ENCODE measurements around the gene CTNNA2.

The CTNNA2 gene

DNA sequence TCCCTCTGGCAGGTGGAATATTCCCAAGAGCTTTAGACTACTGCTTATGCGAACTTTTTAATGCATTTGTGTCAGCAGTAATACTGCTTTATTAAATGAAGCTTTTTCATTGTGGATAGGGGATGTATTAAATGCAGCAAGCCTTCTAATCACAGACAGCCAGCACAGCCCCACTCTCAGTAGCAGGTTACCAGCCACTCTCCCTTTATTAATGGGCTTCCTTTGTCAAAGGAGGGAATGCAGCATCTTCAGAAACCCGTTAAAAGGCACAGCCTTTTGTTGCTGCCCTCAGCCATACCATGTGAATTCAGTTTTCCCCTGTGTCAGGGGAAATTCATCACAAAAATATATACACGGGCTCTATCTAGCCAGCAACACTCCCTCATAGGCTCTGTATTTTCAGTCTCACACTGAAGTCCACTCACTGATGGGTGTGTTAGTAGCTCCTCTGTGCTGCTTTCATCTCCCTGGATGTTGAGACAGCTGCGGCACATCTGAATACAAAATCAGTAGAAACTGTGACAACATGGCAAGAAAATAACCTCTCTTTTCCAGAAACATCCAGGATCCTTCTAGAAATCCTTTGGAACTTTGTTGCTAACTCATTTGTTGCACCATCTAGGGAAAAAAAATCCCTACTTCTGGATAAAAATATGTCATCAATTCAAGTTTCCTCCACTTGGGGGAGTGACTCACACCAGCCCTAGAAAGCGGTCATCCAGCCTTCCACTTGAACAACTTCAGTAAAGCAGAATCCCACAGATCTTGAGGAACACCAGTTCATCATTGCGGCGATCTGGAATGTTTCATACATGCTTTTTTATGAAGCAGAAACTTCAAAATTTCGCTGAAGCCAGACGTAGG is 743.3 kb downstream of the CTNNA2 start:
- no peak overlapping the region for H3K4me3 Mint-ChIP-seq
- no peak for DNase-seq
- H3K27ac Mint-ChIP-seq, result no peak overlapping the region
- no peaks in the 10 kb centered on the region for H3K36me3 Mint-ChIP-seq (ENCODE audit: low read depth)
- H3K4me1 Mint-ChIP-seq (ENCODE audit: low read depth), result no peaks in the 10 kb centered on the region
- no peaks in the 10 kb centered on the region for H3K27me3 Mint-ChIP-seq
- peaks cover 3% of the 10 kb centered on the region for H3K9me3 Mint-ChIP-seq

DNA sequence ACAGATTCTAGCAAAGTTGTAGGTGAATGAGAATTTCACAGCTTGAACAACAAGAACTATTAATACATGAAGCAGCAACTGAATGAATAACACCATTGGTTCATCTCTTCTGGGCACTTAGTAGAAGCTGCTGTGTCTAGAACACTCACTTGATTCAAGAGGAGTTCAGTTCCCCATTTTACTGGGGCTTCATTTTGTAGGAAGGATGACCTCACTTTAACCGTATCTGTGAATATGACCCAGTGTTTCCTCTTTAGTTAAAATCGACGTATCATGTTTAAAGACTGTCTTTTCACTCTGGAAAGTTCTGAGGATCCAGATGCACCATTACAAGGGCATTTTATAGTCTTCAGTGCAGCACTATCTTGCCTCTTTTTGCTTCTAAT is 743.9 kb downstream of the CTNNA2 start:
- H3K27ac Mint-ChIP-seq, result no peak overlapping the region
- peaks cover 5% of the 10 kb centered on the region for H3K9me3 Mint-ChIP-seq
- H3K4me3 Mint-ChIP-seq, result no peak overlapping the region
- no peak for DNase-seq
- H3K36me3 Mint-ChIP-seq (ENCODE audit: low read depth), result no peaks in the 10 kb centered on the region
- no peaks in the 10 kb centered on the region for H3K4me1 Mint-ChIP-seq (ENCODE audit: low read depth)
- no peaks in the 10 kb centered on the region for H3K27me3 Mint-ChIP-seq

DNA sequence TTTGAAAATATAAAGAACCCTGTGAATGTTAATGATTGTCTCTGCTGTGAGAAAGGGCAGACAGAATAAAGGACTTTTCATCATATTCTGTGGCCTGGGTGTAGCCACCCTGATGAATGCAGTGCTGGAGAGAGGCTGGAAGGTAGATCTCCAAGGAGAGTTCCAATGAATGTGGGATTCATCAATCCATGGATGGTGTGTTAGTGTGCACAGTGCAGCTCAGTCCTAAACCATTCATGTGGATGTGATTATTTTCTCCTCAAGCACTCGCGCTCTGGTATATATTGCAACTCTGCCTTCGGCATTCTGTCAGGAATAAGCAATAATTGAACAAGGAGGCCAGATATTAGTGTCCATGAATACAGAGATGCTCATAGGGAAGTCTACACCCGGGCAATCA is 744.6 kb downstream of the CTNNA2 start:
- Mint-ChIP-seq H3K9me3 (peaks cover 5% of the 10 kb centered on the region), H3K27me3 (no peaks in the 10 kb centered on the region), H3K27ac (no peak overlapping the region), H3K4me3 (no peak overlapping the region), H3K36me3 (ENCODE audit: low read depth) (no peaks in the 10 kb centered on the region), H3K4me1 (ENCODE audit: low read depth) (no peaks in the 10 kb centered on the region)
- DNase-seq, result no peak

DNA sequence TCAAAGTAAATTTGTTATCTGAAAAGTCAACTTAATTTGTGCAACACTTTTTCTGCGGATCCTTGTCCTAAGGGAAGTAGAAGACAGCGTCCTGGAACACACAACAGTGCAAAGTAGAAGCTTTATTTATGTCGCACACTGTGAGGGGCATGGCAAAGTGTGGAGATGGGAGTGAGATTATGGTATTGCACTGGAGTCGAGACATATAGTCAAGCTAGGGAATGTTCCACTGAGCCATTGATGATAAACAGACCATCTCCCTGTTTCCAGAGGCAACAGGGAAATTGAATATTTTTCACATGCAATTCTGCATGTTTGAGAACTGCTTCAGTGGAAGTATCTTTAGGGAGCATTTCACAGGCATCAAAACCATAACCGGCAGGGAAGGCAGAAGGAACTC is 745.5 kb downstream of the CTNNA2 start:
- Mint-ChIP-seq H3K36me3 (ENCODE audit: low read depth) (no peaks in the 10 kb centered on the region), H3K4me1 (ENCODE audit: low read depth) (no peaks in the 10 kb centered on the region), H3K27ac (no peak overlapping the region), H3K4me3 (no peak overlapping the region), H3K27me3 (no peaks in the 10 kb centered on the region), H3K9me3 (peaks cover 5% of the 10 kb centered on the region)
- DNase-seq, result no peak

DNA sequence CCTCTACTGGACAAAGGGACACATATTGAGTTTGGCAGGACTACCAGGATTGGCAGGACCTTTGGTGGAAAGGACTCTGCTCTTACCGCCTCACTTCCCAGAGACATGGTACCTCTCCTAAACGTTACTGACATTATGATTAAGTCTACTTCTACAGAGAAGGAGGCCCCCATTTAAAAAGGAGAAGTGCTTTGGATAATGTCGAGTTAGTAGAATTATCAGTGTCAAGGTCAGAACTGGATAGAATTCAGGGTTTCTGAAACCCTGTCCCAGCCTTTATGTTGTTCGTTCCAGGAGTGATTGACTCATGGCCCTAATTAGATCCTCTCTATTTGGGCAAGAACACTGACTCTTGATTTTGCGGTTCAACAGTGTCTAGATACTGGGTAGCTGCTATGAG is 745.9 kb downstream of the CTNNA2 start:
- Mint-ChIP-seq H3K9me3 (peaks cover 5% of the 10 kb centered on the region), H3K4me1 (ENCODE audit: low read depth) (no peaks in the 10 kb centered on the region), H3K36me3 (ENCODE audit: low read depth) (no peaks in the 10 kb centered on the region), H3K27ac (no peak overlapping the region), H3K27me3 (no peaks in the 10 kb centered on the region), H3K4me3 (no peak overlapping the region)
- no peak for DNase-seq

DNA sequence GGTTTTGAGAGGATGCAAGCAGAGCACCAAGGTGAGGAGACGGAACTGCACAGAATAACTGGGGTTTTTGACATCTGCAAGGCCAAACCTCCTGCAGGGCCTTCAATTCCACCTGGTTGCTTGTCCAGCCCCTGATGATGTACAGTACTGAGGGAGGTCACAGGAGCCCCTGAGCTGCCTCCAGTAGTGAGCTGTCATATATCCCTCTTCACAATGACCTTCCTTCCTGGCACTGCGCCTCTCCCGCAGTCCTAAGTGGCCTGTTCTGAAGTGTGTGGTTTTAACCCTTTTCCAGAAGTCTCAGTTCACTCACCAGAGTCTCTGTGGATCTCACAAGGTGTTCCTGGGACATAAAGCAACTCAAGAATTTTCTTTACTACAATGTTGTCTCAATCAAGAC is 746.4 kb downstream of the CTNNA2 start:
- peaks cover 5% of the 10 kb centered on the region for H3K9me3 Mint-ChIP-seq

DNA sequence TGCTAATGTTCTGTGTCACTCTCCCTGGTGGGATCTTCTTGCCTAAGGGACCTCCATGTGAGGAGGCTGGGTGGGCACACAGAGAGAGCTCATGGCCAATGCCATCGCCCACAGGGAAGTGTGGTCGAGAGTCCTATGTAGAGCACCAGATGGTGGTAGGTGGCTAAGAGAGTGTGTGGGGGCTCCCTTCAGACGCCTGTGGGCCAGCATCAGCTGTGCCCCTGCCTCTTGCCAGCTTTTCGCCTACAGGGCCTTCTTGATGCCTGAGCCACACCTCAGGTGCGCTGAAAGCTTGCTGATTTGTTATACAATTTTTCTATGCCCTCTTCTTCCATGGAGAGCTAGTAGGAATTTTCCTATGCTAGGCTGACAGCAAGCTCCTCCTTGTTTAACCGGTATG is 753.4 kb downstream of the CTNNA2 start:
- Mint-ChIP-seq H3K27ac (no peak overlapping the region), H3K27me3 (no peaks in the 10 kb centered on the region), H3K9me3 (peaks cover 8% of the 10 kb centered on the region), H3K4me1 (ENCODE audit: low read depth) (no peaks in the 10 kb centered on the region), H3K4me3 (no peak overlapping the region), H3K36me3 (ENCODE audit: low read depth) (no peaks in the 10 kb centered on the region)
- no peak for DNase-seq

More for the DNA sequence above, 746.4 kb downstream of the CTNNA2 start:
- no peak overlapping the region for H3K4me3 Mint-ChIP-seq
- H3K36me3 Mint-ChIP-seq (ENCODE audit: low read depth), result no peaks in the 10 kb centered on the region
- no peak overlapping the region for H3K27ac Mint-ChIP-seq
- no peaks in the 10 kb centered on the region for H3K27me3 Mint-ChIP-seq
- H3K4me1 Mint-ChIP-seq (ENCODE audit: low read depth), result no peaks in the 10 kb centered on the region
- no peak for DNase-seq

DNA sequence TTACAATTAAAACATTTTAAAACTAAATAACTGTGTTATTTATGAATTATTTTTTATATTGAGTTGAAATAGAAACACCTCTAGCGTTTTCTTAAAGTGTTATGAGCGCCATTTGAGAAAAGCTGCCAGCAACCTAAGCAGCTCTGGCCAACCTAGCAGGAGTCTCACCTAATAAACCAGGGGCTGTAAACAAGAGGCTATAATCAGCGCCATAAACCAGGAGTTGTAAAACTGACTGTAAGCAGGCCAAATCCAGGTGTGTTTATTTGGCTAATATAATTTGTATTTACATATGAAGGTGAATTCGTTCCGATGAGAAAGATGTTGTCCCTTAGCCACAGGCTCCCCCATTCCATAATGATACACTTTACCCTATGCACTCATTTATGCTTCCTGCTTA is 757.0 kb downstream of the CTNNA2 start:
- H3K27me3 Mint-ChIP-seq, result no peaks in the 10 kb centered on the region

DNA sequence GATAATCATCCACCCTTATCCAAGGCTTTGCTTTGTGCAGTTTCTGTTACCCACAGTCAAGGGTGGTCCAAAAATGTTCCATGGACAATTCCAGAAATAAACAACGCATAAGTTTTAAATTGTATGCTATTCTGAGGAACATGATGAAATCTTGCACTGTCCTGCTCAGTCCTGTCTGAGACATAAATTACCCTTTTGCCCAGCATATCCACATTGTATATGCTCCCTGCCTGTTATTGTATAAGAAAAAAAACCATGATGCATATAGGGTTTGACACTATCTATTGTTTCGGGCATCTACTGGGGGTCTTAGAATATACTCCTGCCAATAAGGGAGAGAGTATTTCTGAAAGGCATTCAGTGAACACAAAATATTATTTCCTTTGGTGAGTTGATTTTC is 767.7 kb downstream of the CTNNA2 start:
- Mint-ChIP-seq H3K27me3 (no peaks in the 10 kb centered on the region), H3K4me3 (no peak overlapping the region)

More for the DNA sequence above, 757.0 kb downstream of the CTNNA2 start:
- H3K4me3 Mint-ChIP-seq, result no peak overlapping the region
- peaks cover 11% of the 10 kb centered on the region for H3K9me3 Mint-ChIP-seq
- DNase-seq, result no peak
- H3K36me3 Mint-ChIP-seq (ENCODE audit: low read depth), result no peaks in the 10 kb centered on the region
- no peak overlapping the region for H3K27ac Mint-ChIP-seq
- no peaks in the 10 kb centered on the region for H3K4me1 Mint-ChIP-seq (ENCODE audit: low read depth)

DNA sequence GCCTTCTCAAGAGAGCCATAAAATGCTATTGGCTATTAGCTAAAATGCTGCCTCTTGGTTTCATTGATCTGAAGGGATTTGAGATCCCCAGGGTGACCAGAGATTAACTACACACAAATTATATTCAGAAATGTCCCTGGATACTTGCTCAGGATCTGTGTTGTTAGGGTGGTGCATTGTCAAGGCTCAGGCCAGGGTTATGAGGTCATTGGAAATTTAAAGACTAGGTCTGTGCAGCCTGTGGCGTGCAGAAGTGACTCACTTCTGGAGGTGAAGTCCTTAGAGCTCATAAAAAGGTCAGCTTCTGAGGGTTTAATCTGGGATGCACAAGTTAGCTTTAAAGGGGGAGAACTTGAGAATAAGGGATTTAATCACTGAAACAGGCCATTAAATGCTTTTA is 768.2 kb downstream of the CTNNA2 start:
- Mint-ChIP-seq H3K27ac (no peak overlapping the region), H3K4me1 (ENCODE audit: low read depth) (no peaks in the 10 kb centered on the region), H3K36me3 (ENCODE audit: low read depth) (no peaks in the 10 kb centered on the region), H3K27me3 (no peaks in the 10 kb centered on the region), H3K4me3 (no peak overlapping the region), H3K9me3 (peaks cover 14% of the 10 kb centered on the region)
- DNase-seq, result no peak

More for the DNA sequence above, 767.7 kb downstream of the CTNNA2 start:
- peaks cover 16% of the 10 kb centered on the region for H3K9me3 Mint-ChIP-seq
- no peaks in the 10 kb centered on the region for H3K36me3 Mint-ChIP-seq (ENCODE audit: low read depth)
- H3K27ac Mint-ChIP-seq, result no peak overlapping the region
- H3K4me1 Mint-ChIP-seq (ENCODE audit: low read depth), result no peaks in the 10 kb centered on the region
- no peak for DNase-seq

DNA sequence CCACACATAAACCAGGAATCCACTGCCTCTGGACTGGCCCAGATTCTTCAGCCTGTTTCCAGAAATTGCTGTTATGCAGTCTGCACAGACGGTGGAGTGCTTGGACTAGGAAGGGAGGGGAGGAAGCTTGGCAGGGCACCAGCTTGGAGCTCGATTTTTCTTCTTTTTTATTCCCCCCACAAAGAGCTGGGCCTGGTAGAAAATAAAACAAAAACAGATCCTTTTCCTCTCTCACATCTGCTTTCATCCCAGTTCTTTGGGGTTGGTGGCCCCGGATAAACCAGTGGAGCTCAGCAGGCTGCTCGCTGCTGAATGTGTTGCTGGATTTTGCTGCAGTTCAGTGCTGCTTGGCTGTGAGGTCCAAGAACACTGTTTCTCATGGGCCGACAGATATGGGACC is 775.7 kb downstream of the CTNNA2 start:
- no peak for DNase-seq
- Mint-ChIP-seq H3K4me3 (no peak overlapping the region), H3K4me1 (ENCODE audit: low read depth) (no peaks in the 10 kb centered on the region), H3K27ac (no peak overlapping the region), H3K36me3 (ENCODE audit: low read depth) (no peaks in the 10 kb centered on the region), H3K9me3 (peaks cover 18% of the 10 kb centered on the region), H3K27me3 (no peaks in the 10 kb centered on the region)

DNA sequence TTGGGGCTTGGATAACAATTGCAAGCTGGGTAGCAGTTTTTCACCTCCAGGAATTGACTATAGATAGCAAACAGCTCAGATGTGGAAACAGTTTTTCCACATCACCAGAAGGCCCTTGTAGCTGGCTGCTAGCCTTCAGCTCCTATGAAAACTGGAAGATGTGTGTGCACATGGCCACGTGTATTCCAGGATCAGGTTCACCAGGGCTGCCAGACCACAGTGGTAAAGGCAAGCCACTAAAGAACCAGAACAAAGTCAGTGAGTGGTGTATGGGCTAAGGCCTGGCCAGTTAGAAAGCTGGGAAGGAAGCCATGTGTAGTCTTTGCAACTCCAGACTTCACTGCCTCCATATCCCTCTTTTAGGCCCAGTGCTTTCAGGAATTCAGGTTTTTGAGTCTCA is 778.8 kb downstream of the CTNNA2 start:
- Mint-ChIP-seq H3K27me3 (no peaks in the 10 kb centered on the region), H3K27ac (no peak overlapping the region), H3K4me1 (ENCODE audit: low read depth) (no peaks in the 10 kb centered on the region), H3K9me3 (peaks cover 18% of the 10 kb centered on the region), H3K4me3 (no peak overlapping the region), H3K36me3 (ENCODE audit: low read depth) (no peaks in the 10 kb centered on the region)
- no peak for DNase-seq

DNA sequence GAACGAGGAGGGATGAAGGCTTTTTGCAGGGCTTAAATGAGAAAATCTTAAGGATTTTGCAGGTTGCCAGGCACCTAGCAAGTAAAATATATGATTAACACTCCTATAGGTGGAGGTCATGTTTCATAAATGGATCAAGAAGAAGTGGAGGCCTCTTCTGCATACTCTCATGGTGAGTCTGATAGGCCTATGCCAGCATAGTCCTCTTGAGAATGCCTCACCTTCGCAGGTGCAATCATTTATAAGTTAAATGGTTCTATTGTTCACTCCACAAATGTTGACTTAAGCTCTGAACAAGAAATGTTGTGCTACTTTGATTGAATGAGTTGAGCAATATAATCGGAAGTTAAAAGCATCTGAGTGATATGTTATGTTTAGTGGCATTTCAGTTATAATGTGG is 779.6 kb downstream of the CTNNA2 start:
- DNase-seq, result no peak
- Mint-ChIP-seq H3K36me3 (ENCODE audit: low read depth) (no peaks in the 10 kb centered on the region), H3K9me3 (peaks cover 15% of the 10 kb centered on the region), H3K27ac (no peak overlapping the region), H3K4me1 (ENCODE audit: low read depth) (no peaks in the 10 kb centered on the region), H3K4me3 (no peak overlapping the region), H3K27me3 (no peaks in the 10 kb centered on the region)

DNA sequence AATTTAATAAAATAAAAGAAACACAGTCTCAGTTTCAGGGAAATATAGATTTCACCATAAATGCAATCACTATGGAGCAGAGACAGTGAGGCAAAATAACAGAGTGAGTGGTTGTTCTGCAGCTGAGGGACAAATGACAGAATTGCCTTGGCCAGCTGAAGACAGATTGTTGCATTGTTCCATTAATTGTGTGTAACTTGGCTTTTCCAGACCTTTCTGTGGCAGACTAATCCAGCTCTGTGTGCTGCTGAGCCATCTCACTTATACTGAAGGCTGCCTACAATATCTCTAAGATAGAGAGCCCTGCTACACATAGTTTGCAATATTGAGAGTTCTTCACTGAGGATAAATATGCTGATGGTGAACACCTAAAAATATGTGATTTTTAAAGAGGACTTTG is 780.2 kb downstream of the CTNNA2 start:
- no peak for DNase-seq
- H3K36me3 Mint-ChIP-seq (ENCODE audit: low read depth), result no peaks in the 10 kb centered on the region
- no peak overlapping the region for H3K27ac Mint-ChIP-seq
- no peak overlapping the region for H3K4me3 Mint-ChIP-seq
- H3K4me1 Mint-ChIP-seq (ENCODE audit: low read depth), result no peaks in the 10 kb centered on the region
- H3K27me3 Mint-ChIP-seq, result no peaks in the 10 kb centered on the region
- H3K9me3 Mint-ChIP-seq, result peaks cover 15% of the 10 kb centered on the region

DNA sequence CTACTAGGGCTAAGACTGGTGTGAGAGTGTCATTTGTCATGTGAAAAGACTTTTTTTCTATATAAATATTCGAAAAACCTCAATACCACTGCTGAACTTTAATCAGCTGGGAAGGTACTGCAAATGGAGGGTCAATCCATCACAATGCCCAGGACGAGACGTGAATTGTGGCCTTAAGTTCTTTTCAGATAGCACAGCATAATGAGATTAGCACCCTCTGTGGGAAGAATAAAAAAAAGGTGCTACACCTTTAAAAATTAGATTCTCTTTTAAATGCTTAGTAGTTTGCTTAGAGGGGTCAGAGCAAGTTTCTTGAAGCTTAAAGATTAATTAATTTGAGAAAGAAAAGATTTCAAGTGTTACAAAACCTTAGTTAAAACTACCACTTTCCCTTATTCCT is 786.1 kb downstream of the CTNNA2 start:
- Mint-ChIP-seq H3K4me1 (ENCODE audit: low read depth) (no peaks in the 10 kb centered on the region), H3K27me3 (peaks cover 34% of the 10 kb centered on the region), H3K27ac (no peak overlapping the region), H3K36me3 (ENCODE audit: low read depth) (no peaks in the 10 kb centered on the region), H3K9me3 (peaks cover 8% of the 10 kb centered on the region), H3K4me3 (no peak overlapping the region)
- DNase-seq, result no peak

DNA sequence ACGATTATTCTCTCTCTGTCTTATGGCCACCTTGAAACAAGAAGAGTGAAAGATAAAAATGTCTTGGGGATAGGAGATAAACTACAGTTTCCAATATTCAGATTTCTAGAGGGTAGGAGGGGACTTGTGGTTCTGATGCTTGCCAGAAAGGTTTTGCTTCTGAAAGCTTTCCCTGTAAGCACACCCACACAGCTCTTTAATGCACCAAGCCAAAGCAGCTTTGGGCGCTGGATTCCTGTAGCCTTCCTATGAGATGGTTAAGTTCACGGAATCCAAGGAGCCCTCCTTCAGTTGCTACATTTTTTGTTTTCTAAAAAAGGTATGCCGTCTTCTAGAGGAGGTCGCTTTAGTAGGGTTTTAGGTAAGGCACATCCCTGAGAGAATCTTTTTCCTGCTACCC is 786.8 kb downstream of the CTNNA2 start:
- no peak for DNase-seq
- peaks cover 40% of the 10 kb centered on the region for H3K27me3 Mint-ChIP-seq
- no peak overlapping the region for H3K4me3 Mint-ChIP-seq
- H3K36me3 Mint-ChIP-seq (ENCODE audit: low read depth), result no peaks in the 10 kb centered on the region
- H3K9me3 Mint-ChIP-seq, result peaks cover 4% of the 10 kb centered on the region
- H3K27ac Mint-ChIP-seq, result no peak overlapping the region
- H3K4me1 Mint-ChIP-seq (ENCODE audit: low read depth), result no peaks in the 10 kb centered on the region
